WERI-Rb-1 (cell line): ENCODE data around the gene JCHAIN.

Source experiments
- DNase-seq: peaks from one replicate; pipeline ENCODE4 v3.0.0-alpha.2; 2020
- H3K27ac ChIP-seq: fragments of 250-450 bp; sonication (Bioruptor Pico); 2 replicates; pipeline ENCODE4 v1.5.1; 2020; ENCODE audit warnings: mild to moderate bottlenecking, moderate library complexity
- H3K27me3 ChIP-seq: fragments of 250-450 bp; sonication (Bioruptor Pico); 2 replicates; pipeline ENCODE4 v1.5.1; 2021; ENCODE audit warnings: mild to moderate bottlenecking, low read depth, moderate library complexity; ENCODE audit not compliant: insufficient read depth, severe bottlenecking
- H3K36me3 ChIP-seq: fragments of 250-450 bp; sonication (Bioruptor Pico); 2 replicates; pipeline ENCODE4 v1.5.1; 2020; ENCODE audit warnings: mild to moderate bottlenecking, moderate library complexity
- H3K4me3 ChIP-seq: 2 replicates; pipeline ENCODE4 v1.5.1; 2011; ENCODE audit warnings: low read depth, mild to moderate bottlenecking, control low read depth, low read length
- H3K9me3 ChIP-seq: fragments of 250-450 bp; sonication (Bioruptor Pico); 2 replicates; pipeline ENCODE4 v1.5.1; 2021; ENCODE audit warnings: mild to moderate bottlenecking, moderate library complexity; ENCODE audit not compliant: severe bottlenecking
- CTCF ChIP-seq: IDR thresholded peaks from 2 replicates; pipeline ENCODE4 v1.5.1; 2011; ENCODE audit warnings: low read depth, mild to moderate bottlenecking, control low read depth, inconsistent platforms, low read length

The JCHAIN gene

GRCh38 chr4:70619778-70620177, 46.5 kb downstream of the JCHAIN start:
- TF ChIP-seq CTCF = no peak
- no peak overlapping the region for H3K27ac ChIP-seq
- no peak overlapping the region for H3K4me3 ChIP-seq
- no peaks in the 10 kb centered on the region for H3K9me3 ChIP-seq
- DNase-seq = no peak
- H3K36me3 ChIP-seq = no peaks in the 10 kb centered on the region
- H3K27me3 ChIP-seq = no peaks in the 10 kb centered on the region

DNA sequence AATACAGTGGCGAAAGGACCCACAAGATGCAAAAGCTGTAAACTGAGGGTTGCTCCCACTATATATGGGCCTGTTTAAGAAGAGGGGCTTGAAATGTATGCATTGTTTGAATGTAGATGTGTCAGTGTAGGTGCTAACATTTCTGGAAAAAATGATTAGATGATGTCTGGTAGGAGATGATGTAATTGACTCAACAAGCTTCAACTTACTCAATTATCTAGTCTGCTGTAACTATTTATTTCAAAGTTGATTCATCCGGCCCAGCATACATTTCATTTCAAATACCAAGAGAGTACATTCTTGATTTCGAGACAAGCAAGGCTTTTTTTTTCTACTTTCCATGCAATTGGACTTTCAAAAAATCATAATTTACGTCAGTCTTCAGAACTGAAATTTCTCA, 47.0 kb downstream of the JCHAIN start:
- Histone ChIP-seq H3K27me3 (no peaks in the 10 kb centered on the region), H3K9me3 (no peaks in the 10 kb centered on the region), H3K27ac (no peak overlapping the region), H3K36me3 (no peaks in the 10 kb centered on the region), H3K4me3 (no peak overlapping the region)
- TF ChIP-seq CTCF = no peak
- DNase-seq = no peak

GRCh38 chr4:70614184-70614555, 52.1 kb downstream of the JCHAIN start:
- no peak overlapping the region for H3K4me3 ChIP-seq
- TF ChIP-seq CTCF = no peak
- H3K36me3 ChIP-seq = no peaks in the 10 kb centered on the region
- DNase-seq = no peak
- H3K9me3 ChIP-seq = no peaks in the 10 kb centered on the region
- H3K27me3 ChIP-seq = no peaks in the 10 kb centered on the region
- no peak overlapping the region for H3K27ac ChIP-seq

DNA sequence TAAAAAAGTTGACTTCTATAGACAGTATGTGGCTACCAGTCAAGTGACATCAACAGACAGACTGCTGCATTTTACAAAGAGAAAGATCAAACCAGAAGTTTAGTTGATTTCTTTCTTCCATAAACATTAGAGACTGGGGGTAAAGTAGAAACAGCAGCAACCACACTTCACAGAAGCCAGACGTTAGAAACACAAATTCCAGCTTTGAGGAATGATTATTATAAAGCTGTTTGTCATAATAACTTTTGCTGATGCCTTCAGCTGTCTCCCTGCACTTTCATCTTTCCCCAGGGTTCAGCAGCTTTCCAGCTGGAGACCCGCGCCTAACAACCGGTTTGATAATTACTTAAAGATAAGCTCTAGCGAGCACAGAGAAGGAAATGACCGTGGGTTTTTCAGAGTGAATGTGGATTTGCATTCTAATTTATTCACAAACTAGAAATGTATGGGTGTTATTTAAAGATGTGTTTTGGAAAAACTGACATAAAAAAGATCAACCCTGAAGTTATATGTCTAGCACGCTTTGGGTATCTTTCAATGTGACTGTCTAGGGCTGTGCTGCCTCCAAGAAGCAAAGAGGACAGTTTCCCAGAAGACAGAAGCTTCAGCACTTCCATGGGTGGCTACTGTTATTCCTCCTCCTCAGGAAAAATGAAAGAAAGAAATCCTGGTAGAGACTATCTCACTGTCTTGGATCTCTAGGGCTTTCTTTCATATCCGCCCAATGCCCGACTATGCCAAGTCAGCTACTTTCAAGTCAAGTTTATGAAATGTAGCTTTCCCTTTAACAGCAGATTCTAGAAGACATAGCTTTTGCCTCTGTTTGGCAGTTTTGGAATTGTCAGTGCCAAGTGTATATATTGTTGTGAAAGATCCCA, 52.8 kb downstream of the JCHAIN start:
- no peak for TF ChIP-seq CTCF
- Histone ChIP-seq H3K4me3 (no peak overlapping the region), H3K27me3 (no peaks in the 10 kb centered on the region), H3K9me3 (no peaks in the 10 kb centered on the region), H3K27ac (no peak overlapping the region), H3K36me3 (no peaks in the 10 kb centered on the region)
- peak; percentile 20 for DNase-seq

GRCh38 chr4:70608324-70608723, 58.0 kb downstream of the JCHAIN start:
- Histone ChIP-seq H3K27me3 (no peaks in the 10 kb centered on the region), H3K27ac (no peak overlapping the region), H3K36me3 (no peaks in the 10 kb centered on the region), H3K4me3 (no peak overlapping the region), H3K9me3 (no peaks in the 10 kb centered on the region)
- DNase-seq = no peak
- no peak for TF ChIP-seq CTCF
